IPS DF 4.7 (cell line): ENCODE data around the gene KAZN.

Source experiments
- DNase-seq: peaks from one replicate; pipeline ENCODE4 v3.0.0-alpha.2; 2013; ENCODE audit warnings: low spot score; ENCODE audit errors: extremely low read depth

The KAZN gene

GRCh38 chr1:14668538-14668937, 70.1 kb downstream of the KAZN start:
- DNase-seq, result no peak

DNA sequence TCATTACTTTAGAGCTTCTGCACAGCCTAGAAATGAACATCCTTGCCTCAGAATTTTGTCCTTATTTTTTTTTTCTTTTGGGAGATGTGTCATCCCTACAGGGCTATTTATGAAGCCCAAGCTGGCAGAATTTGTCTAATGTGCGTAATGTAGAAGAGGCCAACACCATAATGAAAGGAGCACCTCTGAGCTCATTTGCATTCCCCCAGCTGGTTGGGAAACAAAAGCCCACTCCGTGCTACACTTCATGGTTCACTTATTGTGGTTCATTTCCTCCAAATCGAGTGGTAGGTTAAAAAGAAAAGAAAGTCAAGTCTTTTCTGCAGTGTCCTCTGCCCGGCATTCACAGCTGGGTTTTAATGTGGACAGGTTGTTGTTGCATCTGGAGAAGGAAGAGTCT, 73.5 kb downstream of the KAZN start:
- no peak for DNase-seq

DNA sequence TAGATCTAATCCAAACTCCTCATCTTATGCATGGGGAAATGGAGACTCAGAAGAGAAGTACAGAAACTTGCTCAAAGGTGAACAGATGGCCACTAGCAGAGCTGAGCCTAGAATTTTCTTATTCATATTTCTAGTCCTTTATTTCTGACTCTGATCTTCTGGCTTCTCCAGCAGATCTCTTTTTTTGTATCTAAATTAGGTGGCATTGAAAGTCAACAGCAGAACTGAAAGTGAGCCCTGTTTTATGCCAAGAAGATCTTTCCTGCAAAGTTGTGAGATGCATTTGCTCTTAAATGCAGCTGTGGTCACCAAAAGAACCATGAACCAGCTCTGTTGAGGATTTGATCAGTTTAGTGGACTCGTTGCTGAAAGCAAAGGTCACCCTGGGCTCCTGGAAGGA, 75.5 kb downstream of the KAZN start:
- no peak for DNase-seq

GRCh38 chr1:14676400-14676799, 77.9 kb downstream of the KAZN start:
- DNase-seq, result no peak

- DNase-seq, result no peak
These were observed 78.9 kb downstream of the KAZN start for GRCh38 chr1:14677292-14677971.

GRCh38 chr1:14678011-14678638, 79.6 kb downstream of the KAZN start:
- no peak for DNase-seq

GRCh38 chr1:14679027-14679688, 80.7 kb downstream of the KAZN start:
- DNase-seq, result no peak

GRCh38 chr1:14681182-14681581, 82.7 kb downstream of the KAZN start:
- DNase-seq, result no peak

GRCh38 chr1:14682941-14683621, 84.6 kb downstream of the KAZN start:
- DNase-seq, result no peak

- no peak for DNase-seq
These were observed 86.6 kb downstream of the KAZN start for GRCh38 chr1:14685078-14685477.

- no peak for DNase-seq
These were observed 88.2 kb downstream of the KAZN start for GRCh38 chr1:14686701-14687100.

GRCh38 chr1:14687147-14687546, 88.7 kb downstream of the KAZN start:
- DNase-seq, result no peak

DNA sequence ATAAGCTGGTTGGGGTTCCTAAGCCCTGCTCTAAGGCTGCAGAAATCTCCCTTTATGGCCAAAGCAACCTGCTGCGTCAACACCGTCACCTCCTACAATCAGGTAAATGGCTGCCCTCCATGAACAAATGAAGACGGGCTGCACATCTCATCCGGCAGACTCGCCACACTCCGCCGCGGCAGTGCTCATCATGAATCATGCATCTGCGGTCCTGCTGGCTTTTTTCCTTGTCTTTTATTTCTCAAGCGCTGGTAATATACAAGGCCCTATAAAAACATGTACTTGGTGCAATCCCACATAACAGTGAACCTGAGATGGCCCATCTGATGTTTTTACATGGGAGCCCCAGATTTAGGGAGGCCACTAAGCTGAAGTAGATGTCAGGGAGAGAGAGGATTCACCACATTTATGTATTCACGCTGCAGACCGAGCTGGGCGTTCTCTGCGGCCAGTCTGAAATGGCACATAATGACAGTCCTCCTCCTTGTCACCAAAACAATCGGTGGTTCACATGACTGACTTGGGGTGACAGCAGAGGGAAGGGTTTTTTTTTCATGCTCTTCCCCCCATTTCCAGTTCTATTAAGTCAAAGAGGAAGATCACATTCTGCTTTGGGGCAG, 91.6 kb downstream of the KAZN start:
- no peak for DNase-seq

DNA sequence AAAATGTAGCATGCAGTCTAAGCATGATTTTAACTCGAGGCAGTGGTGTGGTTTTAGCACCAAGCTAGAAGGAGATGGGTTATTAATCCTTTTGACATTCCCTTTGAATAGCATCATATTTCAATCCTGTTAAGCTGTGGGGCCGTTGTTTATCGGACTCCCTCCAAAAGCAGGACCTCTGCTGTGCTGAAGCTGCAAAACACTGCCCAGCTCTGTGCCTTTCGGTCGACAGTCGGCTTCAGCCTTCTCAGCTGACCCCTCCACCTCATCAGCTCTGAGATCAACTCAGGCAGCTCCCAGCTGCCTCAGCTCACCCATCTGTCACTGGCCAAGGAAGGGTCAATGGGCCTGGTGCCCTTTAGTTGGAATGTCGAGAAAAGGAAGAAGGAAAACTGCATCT, 95.5 kb downstream of the KAZN start:
- DNase-seq, result no peak

GRCh38 chr1:14694589-14694988, 96.1 kb downstream of the KAZN start:
- no peak for DNase-seq

- DNase-seq, result no peak
These were observed 98.3 kb downstream of the KAZN start for GRCh38 chr1:14696761-14697160.

GRCh38 chr1:14697353-14697752, 98.9 kb downstream of the KAZN start:
- DNase-seq, result no peak

GRCh38 chr1:14698314-14698713, 99.8 kb downstream of the KAZN start:
- no peak for DNase-seq

- DNase-seq, result no peak
These were observed 101.1 kb downstream of the KAZN start for GRCh38 chr1:14699620-14700019.

DNA sequence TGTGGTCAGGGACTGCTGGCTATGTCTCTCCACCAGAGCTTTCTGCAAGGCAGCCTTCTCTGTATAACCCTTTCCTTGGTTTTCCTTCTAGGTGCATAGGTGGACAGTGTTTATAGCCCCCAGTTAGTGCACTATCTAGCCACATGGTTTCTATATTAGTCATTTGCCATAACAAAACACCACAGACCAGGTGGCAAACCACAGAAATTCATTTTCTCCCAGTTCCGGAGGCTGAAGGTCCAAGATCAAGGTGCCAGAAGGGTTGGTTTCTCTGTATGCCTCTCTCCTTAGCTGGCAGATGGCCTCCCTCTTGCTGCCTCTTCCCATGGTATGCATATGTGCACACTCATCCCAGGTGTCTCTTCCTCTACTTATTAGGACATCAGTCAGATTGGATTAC, 106.4 kb downstream of the KAZN start:
- DNase-seq, result no peak

DNA sequence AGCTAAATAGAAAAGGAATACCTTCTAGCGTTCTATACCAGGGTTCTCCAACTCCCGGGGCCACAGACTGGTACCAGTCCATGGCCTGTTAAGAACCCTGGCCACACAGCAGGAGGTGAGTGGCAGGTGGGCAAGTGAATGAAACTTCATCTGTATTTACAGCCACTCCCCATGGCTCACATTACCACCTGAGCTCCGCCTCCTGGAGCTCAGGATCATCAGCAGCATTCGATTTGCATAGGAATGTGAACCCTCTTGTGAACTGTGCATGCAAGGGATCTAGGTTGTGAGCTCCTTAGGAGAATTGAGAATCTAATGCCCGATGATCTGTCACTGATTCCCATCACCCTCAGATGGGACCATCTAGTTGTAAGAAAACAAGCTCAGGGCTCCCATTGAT, 107.3 kb downstream of the KAZN start:
- DNase-seq, result no peak

DNA sequence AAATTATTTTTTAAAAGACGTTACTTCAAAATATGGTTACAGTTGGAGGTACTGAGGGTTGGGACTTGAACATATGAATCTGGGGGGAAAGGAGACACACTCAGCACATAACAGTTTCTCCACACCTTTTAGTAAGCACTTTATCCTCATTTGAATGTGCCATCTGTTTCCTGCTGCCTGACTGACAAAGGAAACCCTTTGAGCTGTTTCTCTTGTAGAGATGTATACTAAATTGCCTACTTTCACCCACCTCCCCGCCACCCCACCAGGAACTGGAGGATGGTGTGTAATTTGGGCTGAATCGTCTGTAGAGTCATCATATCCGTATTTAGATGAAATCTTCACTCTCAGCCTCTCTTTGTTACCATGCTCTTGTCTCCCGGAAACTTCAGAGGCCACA, 108.1 kb downstream of the KAZN start:
- DNase-seq, result no peak
